Liver (tissue), 3 donors: ENCODE results near the gene TACR1.

Source experiments
- CTCF ChIP-seq: fragments of 150-350 bp; IDR thresholded peaks from 2 replicates; pipeline ENCODE4 v1.5.1; 2017; ENCODE audit warnings: improper control_type of control experiment, low read depth, low read length; ENCODE audit not compliant: missing input control
- GABPA ChIP-seq, 2 donors: IDR thresholded peaks in 1 of 2; conservative IDR thresholded peaks in 1 of 2; 2 replicates each; pipeline ENCODE4 v1.6.1; 2016; ENCODE audit warnings: antibody characterized with exemption in 2 of 2, mild to moderate bottlenecking in 1 of 2, moderate library complexity in 1 of 2
- HNF4G ChIP-seq: IDR thresholded peaks from 2 replicates; pipeline ENCODE4 v1.6.1; 2016; ENCODE audit warnings: antibody characterized with exemption
- NR2F2 ChIP-seq: IDR thresholded peaks from 2 replicates; pipeline ENCODE4 v1.6.1; 2016; ENCODE audit warnings: antibody characterized with exemption
- REST ChIP-seq: IDR thresholded peaks from 2 replicates; pipeline ENCODE4 v1.6.1; 2016; ENCODE audit warnings: antibody characterized with exemption, mild to moderate bottlenecking
- SP1 ChIP-seq: IDR thresholded peaks from 2 replicates; pipeline ENCODE4 v1.6.1; 2018; ENCODE audit warnings: antibody characterized with exemption, mild to moderate bottlenecking
- TAF1 ChIP-seq: conservative IDR thresholded peaks from 2 replicates; pipeline ENCODE4 v1.6.1; 2016; ENCODE audit warnings: antibody characterized with exemption, mild to moderate bottlenecking
- YY1 ChIP-seq: IDR thresholded peaks from 2 replicates; pipeline ENCODE4 v1.6.1; 2016; ENCODE audit warnings: antibody characterized with exemption, mild to moderate bottlenecking
- TF ChIP-seq, protein P1 (sequence below): IDR thresholded peaks from 2 replicates; pipeline ENCODE4 v1.6.1; 2016; ENCODE audit warnings: antibody characterized with exemption
- TF ChIP-seq, protein P2 (sequence below): IDR thresholded peaks from 2 replicates; pipeline ENCODE4 v1.6.1; 2016; ENCODE audit warnings: antibody characterized with exemption
- TF ChIP-seq, protein P3 (sequence below): IDR thresholded peaks from 2 replicates; pipeline ENCODE4 v1.6.1; 2016; ENCODE audit warnings: antibody characterized with exemption
- donor health status: healthy.
- donor health status: healthy.

- no peak for TF ChIP-seq CTCF
- TF ChIP-seq, protein P1, sequence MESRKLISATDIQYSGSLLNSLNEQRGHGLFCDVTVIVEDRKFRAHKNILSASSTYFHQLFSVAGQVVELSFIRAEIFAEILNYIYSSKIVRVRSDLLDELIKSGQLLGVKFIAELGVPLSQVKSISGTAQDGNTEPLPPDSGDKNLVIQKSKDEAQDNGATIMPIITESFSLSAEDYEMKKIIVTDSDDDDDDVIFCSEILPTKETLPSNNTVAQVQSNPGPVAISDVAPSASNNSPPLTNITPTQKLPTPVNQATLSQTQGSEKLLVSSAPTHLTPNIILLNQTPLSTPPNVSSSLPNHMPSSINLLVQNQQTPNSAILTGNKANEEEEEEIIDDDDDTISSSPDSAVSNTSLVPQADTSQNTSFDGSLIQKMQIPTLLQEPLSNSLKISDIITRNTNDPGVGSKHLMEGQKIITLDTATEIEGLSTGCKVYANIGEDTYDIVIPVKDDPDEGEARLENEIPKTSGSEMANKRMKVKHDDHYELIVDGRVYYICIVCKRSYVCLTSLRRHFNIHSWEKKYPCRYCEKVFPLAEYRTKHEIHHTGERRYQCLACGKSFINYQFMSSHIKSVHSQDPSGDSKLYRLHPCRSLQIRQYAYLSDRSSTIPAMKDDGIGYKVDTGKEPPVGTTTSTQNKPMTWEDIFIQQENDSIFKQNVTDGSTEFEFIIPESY, result no peak
- no peak for TF ChIP-seq REST
- no peak for TF ChIP-seq GABPA (IDR thresholded peaks at IDR 0.05 in 1 of 2, conservative IDR thresholded peaks at IDR 0.05 in 1 of 2)
- TF ChIP-seq HNF4G, result no peak
- TF ChIP-seq TAF1, result no peak
- TF ChIP-seq, protein P2, sequence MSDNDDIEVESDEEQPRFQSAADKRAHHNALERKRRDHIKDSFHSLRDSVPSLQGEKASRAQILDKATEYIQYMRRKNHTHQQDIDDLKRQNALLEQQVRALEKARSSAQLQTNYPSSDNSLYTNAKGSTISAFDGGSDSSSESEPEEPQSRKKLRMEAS, result no peak
- TF ChIP-seq NR2F2, result no peak
- TF ChIP-seq YY1, result no peak
- TF ChIP-seq, protein P3, sequence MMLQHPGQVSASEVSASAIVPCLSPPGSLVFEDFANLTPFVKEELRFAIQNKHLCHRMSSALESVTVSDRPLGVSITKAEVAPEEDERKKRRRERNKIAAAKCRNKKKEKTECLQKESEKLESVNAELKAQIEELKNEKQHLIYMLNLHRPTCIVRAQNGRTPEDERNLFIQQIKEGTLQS, result no peak
- TF ChIP-seq SP1, result no peak
These were observed 22.5 kb upstream of the TACR1 start for GRCh38 chr2:75221862-75222261.
